NCI-H2107 treated with DMSO at 0.1 percent for 48 hours (cell line): ENCODE data around the gene TMEM116.

ENCODE experiments used
- DNase-seq: peaks from one replicate; lab custom pipeline; 2025; ENCODE audit not compliant: unreplicated experiment; lab: John Stamatoyannopoulos, UW

Gene TMEM116

DNA sequence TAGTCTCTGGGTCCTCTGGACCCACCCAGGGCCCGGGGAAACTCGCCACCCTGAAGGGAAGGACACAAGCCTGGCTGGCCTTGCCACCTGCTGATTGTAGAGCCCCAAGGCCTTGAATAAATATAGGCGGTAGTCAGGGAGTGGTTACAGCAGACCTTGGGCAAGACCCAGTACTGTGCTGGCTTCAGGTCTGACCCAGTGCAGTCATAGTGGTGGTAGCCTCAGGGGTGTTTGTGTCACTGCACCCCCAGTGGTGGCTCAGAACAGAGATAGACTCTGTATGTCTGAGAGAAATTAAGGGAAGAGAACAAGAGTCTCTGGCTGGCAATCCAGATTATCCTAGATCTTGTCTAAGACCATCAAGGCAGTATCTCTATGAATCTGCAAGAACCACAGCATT is 107.5 kb downstream of the TMEM116 start:
- DNase-seq, result no peak

- no peak for DNase-seq
These were observed 108.5 kb downstream of the TMEM116 start for GRCh38 chr12:111904446-111904975.

DNA sequence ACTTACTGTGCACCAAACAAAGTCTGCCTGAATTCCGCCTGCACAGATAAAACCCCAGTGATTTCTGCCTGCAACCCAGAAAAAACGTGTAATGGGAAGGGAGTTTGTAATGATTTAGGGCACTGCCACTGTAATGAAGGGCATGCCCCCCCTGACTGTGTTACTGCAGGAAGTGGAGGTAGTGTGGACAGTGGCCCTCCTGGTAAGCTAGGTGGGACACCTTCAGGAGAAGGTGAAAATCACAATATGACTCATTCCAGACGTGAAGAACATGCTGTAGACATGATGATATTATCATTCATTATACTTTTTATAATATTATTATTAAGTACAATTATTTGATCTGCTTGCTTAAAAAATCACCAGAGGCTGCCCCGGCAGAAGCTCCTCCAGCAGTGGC is 111.8 kb downstream of the TMEM116 start:
- DNase-seq, result no peak

- DNase-seq, result no peak
These were observed 118.4 kb downstream of the TMEM116 start for GRCh38 chr12:111894556-111894955.

DNA sequence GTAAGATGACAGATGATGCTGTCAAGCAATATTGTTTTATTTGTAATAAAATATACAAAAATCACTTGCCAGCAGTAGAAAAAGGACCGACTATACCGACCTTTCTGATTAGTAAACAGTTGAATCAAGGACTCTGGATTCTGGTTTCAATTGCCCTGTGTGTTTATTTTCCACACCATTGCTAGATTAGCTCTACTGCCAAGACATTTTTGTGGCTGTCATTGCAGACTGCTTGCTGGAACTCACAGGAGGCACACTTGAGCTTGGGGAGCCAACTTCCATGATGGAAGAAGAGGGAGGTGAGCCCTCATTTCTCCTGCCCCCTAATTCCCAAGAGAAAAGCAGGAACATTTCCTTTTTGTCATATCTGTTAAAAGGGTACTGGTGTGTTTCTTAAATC is 119.7 kb downstream of the TMEM116 start:
- DNase-seq, result no peak

- no peak for DNase-seq
These were observed 124.8 kb downstream of the TMEM116 start for GRCh38 chr12:111887926-111888745.

GRCh38 chr12:111886662-111887545 is 126.1 kb downstream of the TMEM116 start:
- no peak for DNase-seq

DNA sequence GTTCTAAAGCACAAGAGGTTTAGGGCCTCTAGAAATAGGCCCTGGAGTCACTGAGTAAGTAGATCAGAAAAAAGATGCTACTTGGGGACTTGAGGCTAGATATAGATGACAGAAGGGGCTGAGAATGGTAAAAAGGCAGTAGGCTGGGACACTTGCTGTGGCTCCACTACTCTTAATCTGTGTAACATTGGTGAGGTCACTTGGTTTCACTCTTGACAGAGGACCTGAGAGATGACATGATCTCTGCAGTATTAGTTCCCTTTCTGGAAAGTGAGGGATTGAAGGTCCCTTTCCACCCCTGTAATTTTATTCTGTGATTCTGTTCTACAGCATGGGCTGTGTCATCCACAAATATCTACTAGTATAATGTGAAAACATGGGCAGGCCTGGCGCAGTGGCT is 131.2 kb downstream of the TMEM116 start:
- DNase-seq, result no peak
